ENCODE measurements around the gene WDR45B.

Gene WDR45B

GRCh38 chr17:82599674-82600661, 48.3 kb downstream of the WDR45B start:
- no peak for TF ChIP-seq ZNF274 (IDR thresholded peaks at IDR 0.05; ENCODE audit: low read depth, low read length)
- no peak overlapping the region for H3K4me3 ChIP-seq (ENCODE audit: low read length)

DNA sequence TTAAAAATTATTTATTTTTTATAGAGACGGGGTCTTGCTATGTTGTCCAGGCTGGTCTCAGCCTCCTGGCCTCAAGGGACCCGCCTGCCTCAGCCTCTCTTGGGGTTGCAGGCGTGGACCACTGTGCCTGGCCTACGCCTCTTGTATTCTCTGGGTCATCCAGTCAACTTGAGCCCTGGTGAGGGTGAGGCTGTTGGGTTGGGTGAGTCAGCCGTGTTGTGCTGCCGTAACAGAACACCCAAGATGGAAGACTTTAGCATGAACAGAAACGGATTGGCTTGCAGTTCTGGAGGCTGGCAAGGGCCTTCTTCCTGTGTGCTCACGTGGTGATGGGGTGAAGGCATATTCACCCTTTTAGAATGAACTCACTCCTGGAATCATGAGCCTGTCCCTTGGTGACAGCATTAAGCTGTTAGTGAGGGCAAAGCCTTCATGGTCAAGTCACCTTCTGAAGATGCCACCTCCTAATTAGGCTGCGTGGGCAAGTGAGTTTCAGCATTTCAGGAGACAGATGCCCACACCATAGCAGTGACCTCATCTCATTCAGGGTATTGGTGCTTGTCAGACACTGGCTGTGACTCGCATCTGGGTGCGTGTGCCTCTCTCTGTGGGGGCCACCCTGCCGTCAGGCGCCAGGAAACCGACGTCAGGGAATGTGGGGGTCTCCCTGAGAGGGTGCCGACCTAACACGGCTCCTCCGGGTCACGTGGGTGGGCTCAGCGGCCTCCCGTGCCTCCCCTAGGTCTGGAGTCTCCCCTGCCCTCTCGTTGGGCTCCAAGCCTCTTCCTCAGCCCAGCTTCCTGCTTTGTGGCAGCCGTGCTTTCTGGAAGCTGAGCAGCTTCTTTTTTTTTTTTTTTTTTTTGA, 49.8 kb downstream of the WDR45B start:
- TF ChIP-seq ZNF274 (IDR thresholded peaks at IDR 0.05; ENCODE audit: low read depth, low read length), result no peak
- no peak overlapping the region for H3K4me3 ChIP-seq (ENCODE audit: low read length)

- TF ChIP-seq ZNF274 (IDR thresholded peaks at IDR 0.05; ENCODE audit: low read depth, low read length), result no peak
- no peak overlapping the region for H3K4me3 ChIP-seq (ENCODE audit: low read length)
Observed at GRCh38 chr17:82596837-82597672, 51.2 kb downstream of the WDR45B start.

DNA sequence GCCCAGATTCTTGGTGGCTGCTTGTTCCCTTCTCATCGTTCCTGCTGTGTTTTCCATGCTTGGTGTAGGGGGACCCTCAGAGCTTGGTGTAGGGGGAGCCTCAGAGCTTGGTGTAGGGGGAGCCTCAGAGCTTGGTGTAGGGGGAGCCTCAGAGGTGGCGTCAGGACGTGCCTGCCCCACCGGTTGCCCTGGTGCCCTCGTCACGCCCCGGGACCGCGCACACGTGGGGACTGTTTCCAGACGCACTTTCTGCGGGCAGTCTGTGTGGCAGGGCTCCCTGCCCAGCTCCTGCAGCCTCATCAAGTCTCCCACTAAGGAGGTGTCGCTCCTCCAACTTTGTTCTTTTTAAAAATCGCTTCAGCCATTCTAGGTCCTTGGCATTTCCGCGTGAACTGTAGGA, 51.9 kb downstream of the WDR45B start:
- TF ChIP-seq ZNF274 (IDR thresholded peaks at IDR 0.05; ENCODE audit: low read depth, low read length), result no peak
- H3K4me3 ChIP-seq (ENCODE audit: low read length), result no peak overlapping the region

GRCh38 chr17:82595893-82596292, 52.4 kb downstream of the WDR45B start:
- no peak overlapping the region for H3K4me3 ChIP-seq (ENCODE audit: low read length)
- no peak for TF ChIP-seq ZNF274 (IDR thresholded peaks at IDR 0.05; ENCODE audit: low read depth, low read length)

- H3K4me3 ChIP-seq (ENCODE audit: low read length), result no peak overlapping the region
- TF ChIP-seq ZNF274 (IDR thresholded peaks at IDR 0.05; ENCODE audit: low read depth, low read length), result no peak
Observed at GRCh38 chr17:82594571-82594970, 53.7 kb downstream of the WDR45B start.

GRCh38 chr17:82593590-82594087, 54.6 kb downstream of the WDR45B start:
- H3K4me3 ChIP-seq (ENCODE audit: low read length), result peak overlapping the region; percentile 52; the same call in 1 of the 2 replicates
- no peak for TF ChIP-seq ZNF274 (IDR thresholded peaks at IDR 0.05; ENCODE audit: low read depth, low read length)

- peak overlapping the region; percentile 52; the same call in 1 of the 2 replicates for H3K4me3 ChIP-seq (ENCODE audit: low read length)
Observed at GRCh38 chr17:82592767-82593589, 55.3 kb downstream of the WDR45B start.

GRCh38 chr17:82592289-82592766, 55.9 kb downstream of the WDR45B start:
- no peak overlapping the region for H3K4me3 ChIP-seq (ENCODE audit: low read length)
- no peak for TF ChIP-seq ZNF274 (IDR thresholded peaks at IDR 0.05; ENCODE audit: low read depth, low read length)

More at GRCh38 chr17:82592767-82593589, 55.3 kb downstream of the WDR45B start:
- no peak for TF ChIP-seq ZNF274 (IDR thresholded peaks at IDR 0.05; ENCODE audit: low read depth, low read length)

DNA sequence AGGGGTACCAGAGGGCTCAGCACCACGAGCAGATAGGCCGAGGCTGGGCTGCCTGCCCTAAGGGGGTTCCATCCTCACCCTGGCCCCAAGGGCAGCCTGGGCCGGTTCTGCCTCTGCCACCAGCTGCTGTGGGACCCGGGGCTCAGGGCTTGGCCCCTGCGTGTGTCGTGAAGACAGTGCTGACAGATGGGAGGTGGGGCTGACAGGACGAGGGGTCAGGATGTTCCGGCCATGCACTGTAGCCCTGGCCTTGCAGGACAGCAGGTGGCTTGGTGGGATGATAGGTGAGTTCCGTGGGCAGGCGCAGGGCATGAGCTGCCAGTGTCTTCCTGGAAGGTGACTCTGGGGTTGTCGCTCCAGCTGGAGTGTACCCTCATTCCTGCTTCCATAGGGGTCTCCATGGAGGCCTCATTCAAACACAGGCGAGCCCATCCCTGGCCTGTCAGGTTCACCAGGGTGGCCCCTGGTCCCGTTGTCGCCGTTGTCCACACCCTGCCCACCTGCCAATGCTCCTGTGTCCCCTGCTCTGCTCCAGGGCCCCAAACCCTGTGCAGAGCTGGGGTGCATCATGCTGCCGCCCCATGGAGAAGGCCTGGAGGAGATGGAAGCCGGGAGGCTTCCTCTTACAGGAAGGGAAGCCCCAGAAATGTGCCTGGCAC, 57.2 kb downstream of the WDR45B start:
- no peak for TF ChIP-seq ZNF274 (IDR thresholded peaks at IDR 0.05; ENCODE audit: low read depth, low read length)
- H3K4me3 ChIP-seq (ENCODE audit: low read length), result no peak overlapping the region

DNA sequence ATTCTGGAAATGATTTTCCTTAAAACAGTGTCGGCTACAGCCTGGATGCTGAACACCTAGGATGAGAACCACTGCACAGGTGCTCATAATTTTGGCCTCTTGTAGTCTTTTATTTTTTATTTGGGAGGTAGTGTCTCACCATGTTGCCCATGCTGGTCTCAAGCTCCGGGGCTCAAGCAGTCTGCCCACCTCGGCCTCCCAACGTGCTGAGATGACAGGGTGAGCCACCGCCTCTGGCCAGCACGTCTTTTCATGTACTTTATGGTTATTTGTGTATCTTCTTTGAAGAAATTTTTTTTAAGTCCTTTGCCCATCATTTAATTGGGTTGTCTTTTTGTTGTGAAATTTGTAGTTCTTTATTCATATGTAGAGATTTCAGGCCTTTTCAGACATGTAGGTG, 58.0 kb downstream of the WDR45B start:
- no peak overlapping the region for H3K4me3 ChIP-seq (ENCODE audit: low read length)
- no peak for TF ChIP-seq ZNF274 (IDR thresholded peaks at IDR 0.05; ENCODE audit: low read depth, low read length)

DNA sequence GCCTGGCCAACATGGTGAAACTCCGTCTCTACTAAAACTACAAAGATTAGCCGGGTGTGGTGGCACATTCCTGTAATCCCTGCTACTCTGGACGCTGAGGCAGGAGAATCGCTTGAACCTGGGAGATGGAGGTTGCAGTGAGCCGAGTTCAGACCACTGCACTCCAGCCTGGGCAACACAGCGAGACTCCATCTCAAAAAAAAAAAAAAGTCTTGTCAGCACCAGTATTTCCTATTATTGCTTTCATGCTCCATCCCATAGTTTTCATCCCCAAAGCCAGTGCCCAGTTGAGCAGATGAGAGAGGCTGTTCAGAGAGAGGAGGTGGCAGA, 58.4 kb downstream of the WDR45B start:
- no peak overlapping the region for H3K4me3 ChIP-seq (ENCODE audit: low read length)
- TF ChIP-seq ZNF274 (IDR thresholded peaks at IDR 0.05; ENCODE audit: low read depth, low read length), result no peak

Data from GM08714 (cell line).